ENCODE results near the gene PLIN5. TPM values are rescaled to one million over a fixed set of nuclear protein-coding genes. Genes with fewer than 3 reads are reported as not detected.

Gene PLIN5
- total and polyA plus RNA-seq, 10 of the 15 experiments (the other 5 are each of a cell fraction or from before 2014, with no cell fraction given) = 0.15 to 0.33 TPM; not detected in 8

DNA sequence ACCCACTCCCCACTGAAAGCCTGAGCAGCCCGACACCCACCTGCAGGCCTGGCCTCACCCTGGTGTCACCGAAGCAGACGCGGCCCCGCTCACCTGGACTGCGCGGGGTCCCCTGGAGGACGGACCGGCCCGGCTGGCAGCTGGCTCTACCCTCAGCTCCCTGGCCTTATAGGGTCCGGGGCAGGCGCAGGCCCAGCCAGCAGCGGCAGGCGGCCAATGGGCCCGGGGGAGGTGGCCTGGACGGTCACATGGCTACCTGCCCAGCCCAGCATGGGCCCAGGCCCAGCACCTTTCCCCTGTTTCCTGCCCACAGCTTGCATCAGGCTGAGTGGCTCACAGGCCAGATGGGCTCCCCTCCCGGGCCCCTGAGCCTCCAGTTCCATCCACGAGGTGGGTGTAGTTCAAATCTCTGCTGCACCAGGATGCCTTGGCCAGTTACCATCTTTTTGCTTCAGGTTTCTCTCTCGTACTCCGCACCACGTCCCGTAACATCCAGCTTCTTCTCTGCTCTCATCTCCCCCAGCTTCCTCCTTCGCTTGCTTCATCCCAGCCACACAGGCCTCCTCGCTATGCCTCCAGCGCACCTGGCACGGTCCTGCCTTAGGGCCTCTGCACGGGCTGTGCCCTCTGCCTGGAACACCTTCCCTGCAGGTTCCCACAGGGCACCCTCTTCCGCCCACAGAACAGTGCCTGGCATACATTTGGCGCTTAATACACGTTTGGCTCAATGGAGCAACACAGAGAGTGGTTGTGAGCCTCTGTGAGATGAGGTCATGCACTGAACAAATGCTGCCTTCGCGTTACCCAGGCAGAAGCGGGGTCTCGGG, 16.5 kb downstream of the PLIN5 start, which contains the start of gene PLIN4:
Gene PLIN4 (minus strand): TSS at position 142 of the 827 bp plus-strand sequence. CDS start 214 bp downstream, outside the sequence.
- Histone ChIP-seq H3K4me1 (ENCODE audit: control insufficient read depth, insufficient read depth, low read length) (no peaks in the 10 kb centered on the region), H3K36me3 (ENCODE audit: control insufficient read depth in 2 of 2, insufficient read depth in 2 of 2, low read length in 1 of 2) (no peaks in the 10 kb centered on the region), H3K9ac (ENCODE audit: control insufficient read depth, insufficient read depth, low read length) (no peak within 1 kb of the TSS), H3K9me3 (replicated peaks; ENCODE audit: control insufficient read depth, insufficient read depth, low read length) (no peaks in the 10 kb centered on the region), H3K4me3 (no peak within 1 kb of the TSS), H3K27ac (ENCODE audit: control insufficient read depth, insufficient read depth) (no peak within 1 kb of the TSS), H3K27me3 (replicated peaks in 1 of 2; ENCODE audit: control insufficient read depth in 2 of 2, insufficient read depth in 2 of 2, low read length in 1 of 2) (no peaks in the 10 kb centered on the region), H3K4me2 (ENCODE audit: control insufficient read depth, insufficient read depth) (no peak within 1 kb of the TSS), H2AFZ (ENCODE audit: control insufficient read depth, low read depth, low read length) (no peak within 1 kb of the TSS), H4K20me1 (ENCODE audit: control insufficient read depth, insufficient read depth) (no peaks in the 10 kb centered on the region), H3K79me2 (ENCODE audit: control insufficient read depth, insufficient read depth, low read length) (no peaks in the 10 kb centered on the region)
- ChIA-PET CTCF (no interaction called here), RAD21 (ENCODE audit: unreplicated experiment) (interaction anchor here (0.6 kb wide), 1 partner anchor 277 kb away, joined by 3 read pairs; no protein-coding TSS in a partner anchor), POLR2A (interaction anchor here (0.6 kb wide), 1 partner anchor 259 kb away, joined by 5 read pairs; no protein-coding TSS in a partner anchor), SMC1A (ENCODE audit: uncharacterized antibody, unreplicated experiment) (no interaction called here)
- FAIRE-seq (no peak), ATAC-seq (no peak), DNase-seq (ENCODE audit: low read depth, low spot score) (no peak)
- in situ Hi-C loops (cut with MboI) = no loop called here
- WGBS (ENCODE audit: insufficient coverage, insufficient replicate concordance, low lambda C conversion rate, missing lambda C conversion rate) = 56% methylated on average over 34 of the region's 34 CpGs
- intact Hi-C loops (cut with micrococcal nuclease; ENCODE audit: unreplicated experiment) = no loop called here
- BruUV-seq (replicated peaks) = no TSS peak
- no peak for TF ChIP-seq ZNF207 (IDR thresholded peaks at IDR 0.05; ENCODE audit: borderline replicate concordance)
- no peak for TF ChIP-seq POLR2AphosphoS5 (IDR thresholded peaks at IDR 0.05; ENCODE audit: low read length)
- TF ChIP-seq, protein P1, sequence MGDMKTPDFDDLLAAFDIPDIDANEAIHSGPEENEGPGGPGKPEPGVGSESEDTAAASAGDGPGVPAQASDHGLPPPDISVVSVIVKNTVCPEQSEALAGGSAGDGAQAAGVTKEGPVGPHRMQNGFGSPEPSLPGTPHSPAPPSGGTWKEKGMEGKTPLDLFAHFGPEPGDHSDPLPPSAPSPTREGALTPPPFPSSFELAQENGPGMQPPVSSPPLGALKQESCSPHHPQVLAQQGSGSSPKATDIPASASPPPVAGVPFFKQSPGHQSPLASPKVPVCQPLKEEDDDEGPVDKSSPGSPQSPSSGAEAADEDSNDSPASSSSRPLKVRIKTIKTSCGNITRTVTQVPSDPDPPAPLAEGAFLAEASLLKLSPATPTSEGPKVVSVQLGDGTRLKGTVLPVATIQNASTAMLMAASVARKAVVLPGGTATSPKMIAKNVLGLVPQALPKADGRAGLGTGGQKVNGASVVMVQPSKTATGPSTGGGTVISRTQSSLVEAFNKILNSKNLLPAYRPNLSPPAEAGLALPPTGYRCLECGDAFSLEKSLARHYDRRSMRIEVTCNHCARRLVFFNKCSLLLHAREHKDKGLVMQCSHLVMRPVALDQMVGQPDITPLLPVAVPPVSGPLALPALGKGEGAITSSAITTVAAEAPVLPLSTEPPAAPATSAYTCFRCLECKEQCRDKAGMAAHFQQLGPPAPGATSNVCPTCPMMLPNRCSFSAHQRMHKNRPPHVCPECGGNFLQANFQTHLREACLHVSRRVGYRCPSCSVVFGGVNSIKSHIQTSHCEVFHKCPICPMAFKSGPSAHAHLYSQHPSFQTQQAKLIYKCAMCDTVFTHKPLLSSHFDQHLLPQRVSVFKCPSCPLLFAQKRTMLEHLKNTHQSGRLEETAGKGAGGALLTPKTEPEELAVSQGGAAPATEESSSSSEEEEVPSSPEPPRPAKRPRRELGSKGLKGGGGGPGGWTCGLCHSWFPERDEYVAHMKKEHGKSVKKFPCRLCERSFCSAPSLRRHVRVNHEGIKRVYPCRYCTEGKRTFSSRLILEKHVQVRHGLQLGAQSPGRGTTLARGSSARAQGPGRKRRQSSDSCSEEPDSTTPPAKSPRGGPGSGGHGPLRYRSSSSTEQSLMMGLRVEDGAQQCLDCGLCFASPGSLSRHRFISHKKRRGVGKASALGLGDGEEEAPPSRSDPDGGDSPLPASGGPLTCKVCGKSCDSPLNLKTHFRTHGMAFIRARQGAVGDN (IDR thresholded peaks at IDR 0.05) = no peak
- no peak for TF ChIP-seq RB1 (IDR thresholded peaks at IDR 0.05; ENCODE audit: borderline replicate concordance)
- TF ChIP-seq NR2C2 (IDR thresholded peaks at IDR 0.05; ENCODE audit: borderline replicate concordance, control insufficient read depth, insufficient read length, low read depth) = no peak
- no peak for TF ChIP-seq IKZF2 (IDR thresholded peaks at IDR 0.05)
- no peak for TF ChIP-seq BRCA1 (IDR thresholded peaks at IDR 0.05; ENCODE audit: low read depth, low read length)
- TF ChIP-seq, protein P2, sequence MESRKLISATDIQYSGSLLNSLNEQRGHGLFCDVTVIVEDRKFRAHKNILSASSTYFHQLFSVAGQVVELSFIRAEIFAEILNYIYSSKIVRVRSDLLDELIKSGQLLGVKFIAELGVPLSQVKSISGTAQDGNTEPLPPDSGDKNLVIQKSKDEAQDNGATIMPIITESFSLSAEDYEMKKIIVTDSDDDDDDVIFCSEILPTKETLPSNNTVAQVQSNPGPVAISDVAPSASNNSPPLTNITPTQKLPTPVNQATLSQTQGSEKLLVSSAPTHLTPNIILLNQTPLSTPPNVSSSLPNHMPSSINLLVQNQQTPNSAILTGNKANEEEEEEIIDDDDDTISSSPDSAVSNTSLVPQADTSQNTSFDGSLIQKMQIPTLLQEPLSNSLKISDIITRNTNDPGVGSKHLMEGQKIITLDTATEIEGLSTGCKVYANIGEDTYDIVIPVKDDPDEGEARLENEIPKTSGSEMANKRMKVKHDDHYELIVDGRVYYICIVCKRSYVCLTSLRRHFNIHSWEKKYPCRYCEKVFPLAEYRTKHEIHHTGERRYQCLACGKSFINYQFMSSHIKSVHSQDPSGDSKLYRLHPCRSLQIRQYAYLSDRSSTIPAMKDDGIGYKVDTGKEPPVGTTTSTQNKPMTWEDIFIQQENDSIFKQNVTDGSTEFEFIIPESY (IDR thresholded peaks at IDR 0.05) = no peak
- TF ChIP-seq GATAD2B (conservative IDR thresholded peaks at IDR 0.05; ENCODE audit: low read depth) = no peak
- TF ChIP-seq, protein P3, sequence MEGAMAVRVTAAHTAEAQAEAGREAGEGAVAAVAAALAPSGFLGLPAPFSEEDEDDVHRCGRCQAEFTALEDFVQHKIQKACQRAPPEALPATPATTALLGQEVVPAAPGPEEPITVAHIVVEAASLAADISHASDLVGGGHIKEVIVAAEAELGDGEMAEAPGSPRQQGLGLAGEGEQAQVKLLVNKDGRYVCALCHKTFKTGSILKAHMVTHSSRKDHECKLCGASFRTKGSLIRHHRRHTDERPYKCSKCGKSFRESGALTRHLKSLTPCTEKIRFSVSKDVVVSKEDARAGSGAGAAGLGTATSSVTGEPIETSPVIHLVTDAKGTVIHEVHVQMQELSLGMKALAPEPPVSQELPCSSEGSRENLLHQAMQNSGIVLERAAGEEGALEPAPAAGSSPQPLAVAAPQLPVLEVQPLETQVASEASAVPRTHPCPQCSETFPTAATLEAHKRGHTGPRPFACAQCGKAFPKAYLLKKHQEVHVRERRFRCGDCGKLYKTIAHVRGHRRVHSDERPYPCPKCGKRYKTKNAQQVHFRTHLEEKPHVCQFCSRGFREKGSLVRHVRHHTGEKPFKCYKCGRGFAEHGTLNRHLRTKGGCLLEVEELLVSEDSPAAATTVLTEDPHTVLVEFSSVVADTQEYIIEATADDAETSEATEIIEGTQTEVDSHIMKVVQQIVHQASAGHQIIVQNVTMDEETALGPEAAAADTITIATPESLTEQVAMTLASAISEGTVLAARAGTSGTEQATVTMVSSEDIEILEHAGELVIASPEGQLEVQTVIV (IDR thresholded peaks at IDR 0.05; ENCODE audit: borderline replicate concordance, partially characterized antibody) = no peak
- no peak for TF ChIP-seq RBBP5 (conservative IDR thresholded peaks at IDR 0.05)
- no peak for TF ChIP-seq MTA3 (IDR thresholded peaks at IDR 0.05; ENCODE audit: borderline replicate concordance, low read length)
- no peak for TF ChIP-seq EP300 (IDR thresholded peaks at IDR 0.05; ENCODE audit: borderline replicate concordance in 1 of 2, control insufficient read depth in 1 of 2, low read depth in 2 of 2, low read length in 2 of 2)
- TF ChIP-seq, protein P4, sequence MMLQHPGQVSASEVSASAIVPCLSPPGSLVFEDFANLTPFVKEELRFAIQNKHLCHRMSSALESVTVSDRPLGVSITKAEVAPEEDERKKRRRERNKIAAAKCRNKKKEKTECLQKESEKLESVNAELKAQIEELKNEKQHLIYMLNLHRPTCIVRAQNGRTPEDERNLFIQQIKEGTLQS (IDR thresholded peaks at IDR 0.05; ENCODE audit: borderline replicate concordance, extremely low read depth, low read depth, low read length) = no peak
